NK-92 (cell line): ENCODE results near the gene AMOTL1.

Source experiments
- DNase-seq: peaks from one replicate; lab custom pipeline; 2025; ENCODE audit not compliant: unreplicated experiment; lab: John Stamatoyannopoulos, UW

AMOTL1 gene

GRCh38 chr11:94923004-94923334, 154.8 kb downstream of the AMOTL1 start:
- no peak for DNase-seq

DNA sequence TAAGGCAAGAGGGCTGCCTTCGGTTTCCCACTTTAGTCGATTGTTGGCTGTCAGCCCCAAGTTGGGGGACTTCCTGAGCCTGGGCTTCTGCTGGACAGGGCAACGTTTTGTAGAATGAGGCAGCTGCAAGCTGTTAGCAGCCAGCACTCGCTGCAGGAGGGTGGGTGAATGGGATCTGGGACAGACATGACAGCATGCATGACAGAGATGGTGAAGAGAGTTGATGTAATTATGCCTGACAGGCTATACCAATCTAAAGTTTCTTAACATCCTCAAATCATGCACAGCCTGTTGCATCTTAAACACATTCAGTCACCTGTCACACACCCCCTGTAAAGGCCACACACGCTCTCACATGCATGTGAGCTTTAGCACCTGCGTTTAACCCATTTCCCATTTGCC, 156.0 kb downstream of the AMOTL1 start:
- DNase-seq, result no peak

DNA sequence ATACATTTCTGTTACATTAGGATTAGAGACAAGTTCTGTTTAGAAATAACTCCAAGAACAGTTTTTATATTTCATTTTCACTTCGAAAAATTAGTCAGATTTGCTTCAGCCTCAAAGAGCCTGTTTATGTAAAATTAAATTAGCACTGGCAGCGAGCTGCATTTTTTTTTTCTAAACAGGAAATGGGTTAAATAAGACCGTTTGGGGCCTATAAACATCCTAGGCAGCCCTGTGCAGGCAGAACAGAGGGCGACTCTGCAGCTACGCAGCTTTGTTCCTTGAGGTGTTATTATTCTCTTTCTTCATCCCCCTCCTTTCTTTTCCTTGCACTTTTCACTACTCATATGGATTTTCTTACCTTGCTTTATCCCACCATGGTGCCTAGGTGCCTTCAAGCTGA, 156.5 kb downstream of the AMOTL1 start:
- no peak for DNase-seq

GRCh38 chr11:94925422-94926270, 157.5 kb downstream of the AMOTL1 start:
- no peak for DNase-seq

DNA sequence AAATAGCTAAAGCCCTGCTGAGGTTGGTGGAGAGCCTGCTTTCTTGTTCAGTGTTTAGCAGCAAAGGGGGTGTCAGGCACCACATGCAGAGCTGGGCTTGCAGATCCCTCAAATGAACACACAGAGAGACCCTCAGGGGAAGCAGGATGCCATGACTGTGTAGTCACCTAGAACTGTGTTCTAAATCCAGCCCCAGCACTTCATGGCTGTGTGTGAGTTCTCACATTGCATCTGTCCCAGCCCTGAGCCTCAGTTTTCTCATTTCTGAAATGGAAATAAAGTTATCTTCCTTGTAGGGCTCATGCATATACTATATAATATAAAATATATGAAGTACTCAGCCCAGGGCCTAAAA, 158.1 kb downstream of the AMOTL1 start:
- no peak for DNase-seq
